T-helper 2 cell (primary cell): ENCODE data around the gene LMX1B.
A peak's percentile ranks its signal among the peaks of the same experiment; 100 is the strongest.
"Not testable (repeated sequence)": the region's sequence is repeated elsewhere in the genome, so short reads cannot be mapped to it uniquely, and the experiment has no call there.

Experiments
- DNase-seq, 5 experiments: peaks; one replicate each; pipeline versions ENCODE4 v3.0.0 to v3.0.0-alpha.2; 2012 to 2022

The LMX1B gene

GRCh38 chr9:126700296-126700695 lies 86.6 kb downstream of the LMX1B start:
- no peak for DNase-seq

- DNase-seq, result no peak
Observed at GRCh38 chr9:126700903-126701812, 87.4 kb downstream of the LMX1B start.

DNA sequence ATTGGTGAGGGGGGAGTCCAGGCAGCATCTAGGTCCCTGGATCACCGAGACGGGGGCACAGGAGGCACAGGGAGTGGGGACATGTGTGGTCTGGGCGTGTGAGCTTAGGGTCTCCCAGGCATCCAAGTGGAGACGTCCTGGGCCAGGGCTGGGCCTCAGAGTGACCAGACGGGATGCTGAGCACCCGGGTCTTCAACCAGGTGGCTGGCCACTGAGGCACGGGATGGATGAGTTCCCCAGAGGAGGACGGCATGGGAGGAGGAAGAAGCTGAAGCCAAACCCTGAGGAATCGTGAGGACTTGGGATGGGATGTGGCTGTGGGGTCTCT lies 88.0 kb downstream of the LMX1B start:
- DNase-seq, result no peak

GRCh38 chr9:126702151-126703001 lies 88.6 kb downstream of the LMX1B start:
- peak in 2 of 5 experiments; percentile 17 to 22 for DNase-seq

GRCh38 chr9:126703002-126703865 lies 89.5 kb downstream of the LMX1B start:
- DNase-seq, result no peak

GRCh38 chr9:126703866-126704156 lies 90.1 kb downstream of the LMX1B start:
- no peak for DNase-seq

DNA sequence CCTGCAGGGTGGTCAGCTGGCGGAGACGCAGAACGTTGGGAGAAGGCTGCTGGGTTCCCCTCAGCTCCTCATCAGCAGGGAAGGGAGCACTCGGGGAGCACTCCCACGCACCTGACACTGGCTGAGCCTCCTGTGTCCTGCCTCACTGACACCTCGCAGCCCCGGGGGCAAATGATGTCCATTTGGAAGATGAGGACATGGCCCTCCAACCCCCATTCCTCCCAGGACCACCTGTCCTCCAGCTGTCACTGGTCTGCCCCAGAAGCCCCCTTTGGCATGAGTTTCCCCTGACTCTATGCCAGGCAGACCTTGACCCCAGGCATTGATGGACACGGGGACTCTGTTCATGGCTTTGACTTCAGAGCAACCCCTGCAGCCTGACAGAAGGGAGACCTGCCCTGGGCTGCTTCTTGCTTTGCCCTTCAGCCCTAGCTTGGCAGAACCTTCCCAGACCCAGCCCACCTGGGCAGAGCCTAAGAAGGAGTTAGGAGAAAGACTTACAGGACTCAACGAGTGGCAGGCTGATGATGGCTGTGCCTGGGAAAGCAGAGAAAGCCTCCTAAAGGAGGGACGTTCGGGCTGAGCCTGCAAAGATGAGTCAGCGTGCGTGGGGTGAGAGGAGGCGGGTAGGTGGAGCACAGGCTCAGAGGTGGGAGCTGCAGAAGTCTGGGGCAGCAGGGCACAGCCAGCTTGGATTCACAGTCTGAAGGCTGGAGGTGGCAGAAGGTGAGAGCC lies 90.6 kb downstream of the LMX1B start:
- no peak for DNase-seq

- DNase-seq, result peak; percentile 67 to 78 (median 71)
Observed at GRCh38 chr9:126704892-126705766, 91.4 kb downstream of the LMX1B start.

GRCh38 chr9:126705767-126706697 lies 92.3 kb downstream of the LMX1B start:
- peak; percentile 37 to 67 (median 57) for DNase-seq

DNA sequence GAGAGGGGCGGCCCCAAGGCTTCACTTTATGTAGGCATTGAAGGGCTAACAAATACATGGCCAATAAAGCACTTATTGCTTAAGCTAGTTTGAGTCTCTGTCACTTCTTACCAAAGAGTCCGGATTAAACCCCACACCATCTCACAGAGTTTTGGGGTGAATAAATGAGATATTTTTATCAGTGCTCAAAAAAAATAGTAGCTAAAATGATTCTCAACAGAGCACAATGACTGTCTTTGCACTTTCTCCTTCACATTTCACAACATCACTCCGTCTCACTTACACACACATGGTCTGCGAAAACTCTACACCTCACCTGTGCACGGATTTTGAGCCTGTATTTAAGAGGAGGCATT lies 92.9 kb downstream of the LMX1B start:
- no peak for DNase-seq

- no peak for DNase-seq
Observed at GRCh38 chr9:126707083-126707482, 93.4 kb downstream of the LMX1B start.

DNA sequence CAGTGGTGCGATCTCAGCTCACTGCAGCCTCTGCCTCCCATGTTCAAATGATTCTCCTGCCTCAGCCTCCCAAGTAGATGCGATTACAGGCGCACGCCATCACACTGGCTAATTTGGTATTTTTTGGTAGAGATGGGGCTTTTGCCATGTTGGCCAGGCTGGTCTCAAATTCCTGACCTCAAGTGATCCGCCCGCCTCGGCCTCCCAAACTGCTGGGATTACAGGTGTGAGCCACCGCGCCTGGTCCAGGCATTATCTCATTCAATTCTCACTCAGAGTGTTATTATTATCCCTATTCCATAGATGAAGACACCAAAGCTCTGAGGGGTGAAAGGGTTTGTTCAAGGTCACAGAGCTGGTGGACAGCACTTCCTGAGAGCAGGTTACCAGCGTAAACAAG lies 94.0 kb downstream of the LMX1B start:
- not testable (repeated sequence) for DNase-seq

DNA sequence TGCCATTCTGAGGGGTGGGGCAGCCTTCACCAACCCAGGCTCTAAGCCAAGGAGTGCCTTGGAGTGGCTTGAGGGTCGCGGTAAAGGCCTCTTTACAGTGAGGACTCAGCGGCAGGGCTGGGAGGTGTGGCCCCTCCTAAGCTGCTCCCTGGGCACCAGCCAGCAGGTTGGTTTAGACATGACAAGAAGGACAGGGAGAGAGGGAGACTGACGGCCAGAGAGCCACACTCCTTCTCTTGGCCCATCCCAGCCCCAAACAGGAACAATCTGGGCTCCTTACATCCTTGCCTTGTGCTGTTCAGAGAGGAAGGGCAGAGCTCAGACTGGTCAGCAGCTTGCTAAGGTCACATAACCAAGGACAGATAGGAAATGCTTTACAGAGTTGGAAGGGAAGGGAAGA lies 94.5 kb downstream of the LMX1B start:
- no peak for DNase-seq

DNA sequence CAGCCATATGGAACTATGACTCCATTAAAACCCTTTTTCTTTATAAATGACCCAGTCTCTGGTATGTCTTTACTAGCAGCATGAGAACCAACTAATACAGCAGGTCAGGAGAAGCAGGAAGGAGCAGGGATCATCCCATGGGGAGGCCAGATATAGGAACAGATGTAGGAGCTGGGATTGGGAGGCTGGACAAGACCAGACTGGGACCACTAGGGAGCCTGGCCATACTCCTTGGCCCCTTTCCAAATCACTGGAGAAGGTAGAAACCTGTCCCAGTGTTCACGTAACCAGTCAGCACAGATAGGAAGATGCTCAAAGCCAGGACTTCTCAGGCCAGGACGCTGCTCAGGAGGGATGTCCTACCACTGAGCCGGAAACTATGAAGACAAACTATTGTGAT lies 95.5 kb downstream of the LMX1B start:
- no peak for DNase-seq

- no peak for DNase-seq
Observed at GRCh38 chr9:126715382-126715781, 101.7 kb downstream of the LMX1B start.

DNA sequence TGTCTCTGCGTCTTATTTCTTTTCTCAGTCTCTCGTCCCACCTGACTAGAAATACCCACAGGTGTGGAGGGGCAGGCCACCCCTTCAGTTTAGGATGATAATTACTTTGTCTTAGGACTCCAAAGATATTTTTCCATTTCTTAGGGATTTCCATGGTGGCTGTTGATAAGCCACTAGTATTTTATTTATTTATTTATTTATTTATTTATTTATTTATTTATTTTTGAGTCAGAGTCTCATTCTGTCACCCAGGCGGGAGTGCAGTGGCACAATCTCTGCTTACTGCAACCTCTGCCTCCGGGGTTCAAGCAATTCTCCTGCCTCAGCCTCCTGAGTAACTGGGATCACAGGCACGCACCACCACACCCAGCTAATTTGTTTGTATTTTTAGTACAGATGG lies 103.7 kb downstream of the LMX1B start:
- not testable (repeated sequence) for DNase-seq

DNA sequence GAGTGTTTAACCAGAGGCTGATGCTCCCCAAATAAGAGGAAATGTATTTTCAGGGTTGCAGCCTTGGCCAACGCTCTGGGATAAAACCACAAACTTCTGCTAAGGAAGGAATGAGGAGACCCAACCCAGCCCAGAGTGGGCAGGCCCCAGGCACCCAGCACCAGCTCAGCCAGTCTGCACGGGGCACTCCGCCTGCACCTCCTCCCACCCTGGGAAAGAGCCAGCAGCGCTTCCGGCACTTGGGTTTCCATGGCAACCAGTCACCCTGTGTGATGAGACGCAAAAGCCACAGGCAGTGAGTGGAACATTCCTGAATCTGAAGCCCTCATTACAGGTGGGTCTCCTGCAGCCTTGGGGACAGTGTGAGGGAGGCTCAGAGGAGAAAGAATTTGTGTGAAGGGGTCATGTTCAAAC lies 105.9 kb downstream of the LMX1B start:
- DNase-seq, result peak; percentile 63 to 92 (median 82)

- DNase-seq, result no peak
Observed at GRCh38 chr9:126720036-126720435, 106.3 kb downstream of the LMX1B start.

- no peak for DNase-seq
Observed at GRCh38 chr9:126720661-126721563, 107.2 kb downstream of the LMX1B start.
